Neural cell (in vitro differentiated cells): ENCODE measurements around the gene SLMAP. TPM values are rescaled to one million over a fixed set of nuclear protein-coding genes. Genes with fewer than 3 reads are reported as not detected.

Experiments used
- H2AFZ ChIP-seq: fragments of 200-600, 300-800 bp; sonication (generic), shearing (Covaris generic); 2 replicates; pipeline ENCODE4 v1.6.0; 2014; ENCODE audit warnings: low read depth, mild to moderate bottlenecking, antibody characterized with exemption, low read length, moderate library complexity
- H3F3A ChIP-seq: fragments of 200-600 bp; shearing (Covaris generic); 2 replicates; pipeline ENCODE4 v1.6.1; 2016; ENCODE audit warnings: mild to moderate bottlenecking, moderate library complexity, mixed read lengths, antibody characterized with exemption, low read length; ENCODE audit not compliant: insufficient read depth, poor library complexity, severe bottlenecking
- H3K27ac ChIP-seq: fragments of 200-600, 300-800 bp; sonication (generic), shearing (Covaris generic); 2 replicates; pipeline ENCODE4 v1.5.1; 2014; ENCODE audit warnings: mild to moderate bottlenecking, low read length, moderate library complexity
- H3K27me3 ChIP-seq: fragments of 300-800, 200-600 bp; sonication (generic), shearing (Covaris generic); 2 replicates; pipeline ENCODE4 v1.6.0; 2014; ENCODE audit warnings: mild to moderate bottlenecking, low read depth, low read length, moderate library complexity; ENCODE audit not compliant: insufficient read depth
- H3K36me3 ChIP-seq: fragments of 300-800, 200-600 bp; sonication (generic), shearing (Covaris generic); 2 replicates; pipeline ENCODE4 v1.5.1; 2014; ENCODE audit warnings: mild to moderate bottlenecking, antibody characterized with exemption, low read length, moderate library complexity; ENCODE audit not compliant: insufficient read depth
- H3K4me2 ChIP-seq: fragments of 300-800, 200-600 bp; sonication (generic), shearing (Covaris generic); 2 replicates; pipeline ENCODE4 v1.6.0; 2014; ENCODE audit warnings: mild to moderate bottlenecking, low read length
- H3K4me3 ChIP-seq: fragments of 300-800, 200-600 bp; sonication (generic), shearing (Covaris generic); 2 replicates; pipeline ENCODE4 v1.5.1; 2014; ENCODE audit warnings: mild to moderate bottlenecking, low read length, moderate library complexity
- H3K79me2 ChIP-seq: fragments of 200-600 bp; shearing (Covaris generic); replicated peaks from 2 replicates; pipeline ENCODE4 v1.6.0; 2014; ENCODE audit warnings: mild to moderate bottlenecking, low read length, moderate library complexity; ENCODE audit not compliant: insufficient read depth
- H3K9ac ChIP-seq: fragments of 300-800, 200-600 bp; sonication (generic), shearing (Covaris generic); 2 replicates; pipeline ENCODE4 v1.6.1; 2016; ENCODE audit warnings: mild to moderate bottlenecking, low read length, mixed read lengths
- H3K9me2 ChIP-seq: fragments of 200-600 bp; shearing (Covaris generic); 2 replicates; pipeline ENCODE4 v1.6.1; 2016; ENCODE audit warnings: mild to moderate bottlenecking, low read length, mixed read lengths; ENCODE audit not compliant: insufficient read depth
- H3K9me3 ChIP-seq: fragments of 200-600, 300-800 bp; sonication (generic), shearing (Covaris generic); 2 replicates; pipeline ENCODE4 v1.6.1; 2016; ENCODE audit warnings: mild to moderate bottlenecking, mixed run types, low read length, moderate library complexity, mixed read lengths
- H4K20me1 ChIP-seq: fragments of 200-600 bp; shearing (Covaris generic); 2 replicates; pipeline ENCODE4 v1.6.1; 2016; ENCODE audit warnings: mild to moderate bottlenecking, mixed run types; ENCODE audit not compliant: insufficient read depth
- CTCF ChIP-seq: fragments of 450-650 bp; IDR thresholded peaks from 2 replicates; pipeline ENCODE4 v1.5.1; 2014; ENCODE audit warnings: antibody characterized with exemption, mild to moderate bottlenecking, moderate library complexity; ENCODE audit not compliant: poor library complexity, severe bottlenecking
- EP300 ChIP-seq: fragments of 450-650 bp; conservative IDR thresholded peaks from 2 replicates; pipeline ENCODE4 v1.6.1; 2014; ENCODE audit warnings: antibody characterized with exemption, mild to moderate bottlenecking, moderate library complexity; ENCODE audit not compliant: poor library complexity, severe bottlenecking
- EZH2 ChIP-seq: fragments of 200-600, 300-800 bp; shearing (Covaris generic), sonication (generic); IDR thresholded peaks from 2 replicates; pipeline ENCODE4 v1.6.1; 2014; ENCODE audit warnings: antibody characterized with exemption, low read length, borderline replicate concordance, mild to moderate bottlenecking; ENCODE audit not compliant: insufficient read depth, poor library complexity, severe bottlenecking
- MXI1 ChIP-seq: fragments of 450-650 bp; conservative IDR thresholded peaks from 2 replicates; pipeline ENCODE4 v1.6.1; 2014; ENCODE audit warnings: antibody characterized with exemption, mild to moderate bottlenecking; ENCODE audit not compliant: poor library complexity, severe bottlenecking
- POLR2AphosphoS5 ChIP-seq: IDR thresholded peaks from 2 replicates; pipeline ENCODE4 v1.6.1; 2012
- RAD21 ChIP-seq: fragments of 450-650 bp; conservative IDR thresholded peaks from 2 replicates; pipeline ENCODE4 v1.6.1; 2014; ENCODE audit warnings: antibody characterized with exemption, mild to moderate bottlenecking, moderate library complexity
- SMC3 ChIP-seq: fragments of 450-650 bp; conservative IDR thresholded peaks from 2 replicates; pipeline ENCODE4 v1.6.1; 2014; ENCODE audit warnings: antibody characterized with exemption, mild to moderate bottlenecking, moderate library complexity; ENCODE audit not compliant: poor library complexity
- TAF1 ChIP-seq: IDR thresholded peaks from 2 replicates; pipeline ENCODE4 v1.6.1; 2012; ENCODE audit warnings: low read depth
- polyA plus RNA-seq: library from polyadenylated mRNA; depleted of rRNA; stranded (reverse); fragments of >200 nt; gene quantifications from 2 replicates; pipeline ENCODE4 v1.2.3, GENCODE V29; 2014
- TF ChIP-seq, protein P1 (sequence below): IDR thresholded peaks from 2 replicates; pipeline ENCODE4 v1.6.1; 2012; ENCODE audit warnings: borderline replicate concordance

Gene SLMAP
- polyA plus RNA-seq, 1 donor from 2014 or later: 42.1 TPM

GRCh38 chr3:57917601-57918000, 161.5 kb downstream of the SLMAP start:
- no peaks in the 10 kb centered on the region for H3K9me2 ChIP-seq
- H3K9me3 ChIP-seq: no peaks in the 10 kb centered on the region
- no peak for TF ChIP-seq POLR2AphosphoS5
- no peak for TF ChIP-seq RAD21
- TF ChIP-seq, protein P1, sequence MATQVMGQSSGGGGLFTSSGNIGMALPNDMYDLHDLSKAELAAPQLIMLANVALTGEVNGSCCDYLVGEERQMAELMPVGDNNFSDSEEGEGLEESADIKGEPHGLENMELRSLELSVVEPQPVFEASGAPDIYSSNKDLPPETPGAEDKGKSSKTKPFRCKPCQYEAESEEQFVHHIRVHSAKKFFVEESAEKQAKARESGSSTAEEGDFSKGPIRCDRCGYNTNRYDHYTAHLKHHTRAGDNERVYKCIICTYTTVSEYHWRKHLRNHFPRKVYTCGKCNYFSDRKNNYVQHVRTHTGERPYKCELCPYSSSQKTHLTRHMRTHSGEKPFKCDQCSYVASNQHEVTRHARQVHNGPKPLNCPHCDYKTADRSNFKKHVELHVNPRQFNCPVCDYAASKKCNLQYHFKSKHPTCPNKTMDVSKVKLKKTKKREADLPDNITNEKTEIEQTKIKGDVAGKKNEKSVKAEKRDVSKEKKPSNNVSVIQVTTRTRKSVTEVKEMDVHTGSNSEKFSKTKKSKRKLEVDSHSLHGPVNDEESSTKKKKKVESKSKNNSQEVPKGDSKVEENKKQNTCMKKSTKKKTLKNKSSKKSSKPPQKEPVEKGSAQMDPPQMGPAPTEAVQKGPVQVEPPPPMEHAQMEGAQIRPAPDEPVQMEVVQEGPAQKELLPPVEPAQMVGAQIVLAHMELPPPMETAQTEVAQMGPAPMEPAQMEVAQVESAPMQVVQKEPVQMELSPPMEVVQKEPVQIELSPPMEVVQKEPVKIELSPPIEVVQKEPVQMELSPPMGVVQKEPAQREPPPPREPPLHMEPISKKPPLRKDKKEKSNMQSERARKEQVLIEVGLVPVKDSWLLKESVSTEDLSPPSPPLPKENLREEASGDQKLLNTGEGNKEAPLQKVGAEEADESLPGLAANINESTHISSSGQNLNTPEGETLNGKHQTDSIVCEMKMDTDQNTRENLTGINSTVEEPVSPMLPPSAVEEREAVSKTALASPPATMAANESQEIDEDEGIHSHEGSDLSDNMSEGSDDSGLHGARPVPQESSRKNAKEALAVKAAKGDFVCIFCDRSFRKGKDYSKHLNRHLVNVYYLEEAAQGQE: no peak
- no peak for TF ChIP-seq SMC3
- TF ChIP-seq EP300: no peak
- no peak for TF ChIP-seq CTCF
- no peak for TF ChIP-seq MXI1
- TF ChIP-seq EZH2: no peak
- TF ChIP-seq TAF1: no peak
- no peak overlapping the region for H3K27ac ChIP-seq
- H3K4me3 ChIP-seq: no peak overlapping the region
- H3K79me2 ChIP-seq: no peaks in the 10 kb centered on the region
- H2AFZ ChIP-seq: no peak overlapping the region
- no peaks in the 10 kb centered on the region for H3F3A ChIP-seq
- H3K4me2 ChIP-seq: no peak overlapping the region
- no peak overlapping the region for H3K9ac ChIP-seq
- no peaks in the 10 kb centered on the region for H4K20me1 ChIP-seq
- H3K27me3 ChIP-seq: no peaks in the 10 kb centered on the region
- H3K36me3 ChIP-seq: peaks cover 3% of the 10 kb centered on the region

DNA sequence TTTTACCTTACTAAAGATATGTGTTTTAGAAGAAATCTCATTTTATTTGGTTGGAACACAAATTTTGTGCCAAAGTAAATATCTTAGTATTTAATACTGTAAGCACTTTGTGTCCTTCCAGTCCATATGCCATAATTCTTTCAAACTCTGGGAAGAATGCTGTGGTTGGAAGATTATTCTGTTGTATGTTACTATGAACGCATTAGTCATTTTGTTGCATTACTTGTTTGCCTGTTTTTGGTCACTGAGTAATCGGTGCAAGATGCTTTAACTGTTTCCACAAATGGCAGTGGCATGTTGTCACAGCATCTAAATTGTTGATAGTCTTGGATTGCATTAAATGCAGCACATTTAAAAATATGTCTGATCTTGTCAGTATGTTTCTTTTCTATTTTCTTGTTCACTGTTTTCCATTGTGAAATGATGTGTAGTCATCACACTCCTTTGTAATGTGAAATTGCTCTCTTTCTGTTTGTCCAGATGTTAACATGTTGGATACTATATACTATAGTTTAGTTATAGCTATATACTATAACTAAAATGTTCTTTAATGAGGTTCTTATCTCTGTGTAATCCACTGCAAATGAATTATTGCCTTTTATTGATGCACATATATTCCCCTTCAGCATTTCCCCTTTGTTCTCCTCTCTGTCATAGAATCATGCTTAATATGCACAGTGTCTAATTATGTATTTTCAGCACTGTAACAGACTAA, 162.2 kb downstream of the SLMAP start:
- H3K4me2 ChIP-seq: no peak overlapping the region
- peaks cover 3% of the 10 kb centered on the region for H3K36me3 ChIP-seq
- H3K9me3 ChIP-seq: no peaks in the 10 kb centered on the region
- H3K27me3 ChIP-seq: no peaks in the 10 kb centered on the region
- no peak overlapping the region for H3K4me3 ChIP-seq
- H2AFZ ChIP-seq: no peak overlapping the region
- no peaks in the 10 kb centered on the region for H3K79me2 ChIP-seq
- no peaks in the 10 kb centered on the region for H4K20me1 ChIP-seq
- H3K27ac ChIP-seq: no peak overlapping the region
- TF ChIP-seq RAD21 (no peak), POLR2AphosphoS5 (no peak), MXI1 (no peak), EZH2 (no peak), CTCF (no peak), SMC3 (no peak), EP300 (no peak), TAF1 (no peak)
- TF ChIP-seq, protein P1: no peak
- H3K9me2 ChIP-seq: no peaks in the 10 kb centered on the region
- H3K9ac ChIP-seq: no peak overlapping the region
- H3F3A ChIP-seq: no peaks in the 10 kb centered on the region
